ENCODE results near the gene ACTR1A.
"Not testable (repeated sequence)": the region's sequence is repeated elsewhere in the genome, so short reads cannot be mapped to it uniquely, and the experiment has no call there.

The ACTR1A gene

DNA sequence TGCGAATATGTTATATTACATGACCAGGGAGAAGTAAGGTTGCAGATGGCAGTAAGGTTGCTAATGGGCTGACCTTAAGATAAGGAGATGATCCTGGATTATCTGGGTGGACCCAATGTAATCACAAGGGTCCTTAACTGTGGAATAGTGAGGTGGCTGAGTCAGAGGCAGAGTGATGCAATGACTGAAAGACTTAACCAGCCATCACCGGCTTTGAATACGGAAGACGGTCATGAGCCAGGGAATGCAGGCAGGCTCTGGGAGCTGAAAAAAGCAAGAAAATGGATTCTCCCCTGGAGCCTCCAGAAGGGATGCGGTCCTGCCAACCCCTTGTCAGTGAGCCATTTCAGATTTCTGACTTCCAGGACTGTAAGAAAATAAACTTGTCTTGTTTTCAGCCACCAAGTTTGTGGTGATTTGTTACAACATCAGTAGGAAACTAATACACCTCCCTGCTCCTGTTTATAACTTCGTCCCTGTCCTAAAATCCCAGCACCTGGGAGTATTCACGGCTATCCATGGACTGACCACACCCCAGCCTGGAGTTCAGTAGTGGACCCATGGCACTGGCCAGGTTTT, 46.5 kb downstream of the ACTR1A start:
- in situ Hi-C loops (cut with MboI; ENCODE audit: low sequenced_read_pairs), result no loop called here

DNA sequence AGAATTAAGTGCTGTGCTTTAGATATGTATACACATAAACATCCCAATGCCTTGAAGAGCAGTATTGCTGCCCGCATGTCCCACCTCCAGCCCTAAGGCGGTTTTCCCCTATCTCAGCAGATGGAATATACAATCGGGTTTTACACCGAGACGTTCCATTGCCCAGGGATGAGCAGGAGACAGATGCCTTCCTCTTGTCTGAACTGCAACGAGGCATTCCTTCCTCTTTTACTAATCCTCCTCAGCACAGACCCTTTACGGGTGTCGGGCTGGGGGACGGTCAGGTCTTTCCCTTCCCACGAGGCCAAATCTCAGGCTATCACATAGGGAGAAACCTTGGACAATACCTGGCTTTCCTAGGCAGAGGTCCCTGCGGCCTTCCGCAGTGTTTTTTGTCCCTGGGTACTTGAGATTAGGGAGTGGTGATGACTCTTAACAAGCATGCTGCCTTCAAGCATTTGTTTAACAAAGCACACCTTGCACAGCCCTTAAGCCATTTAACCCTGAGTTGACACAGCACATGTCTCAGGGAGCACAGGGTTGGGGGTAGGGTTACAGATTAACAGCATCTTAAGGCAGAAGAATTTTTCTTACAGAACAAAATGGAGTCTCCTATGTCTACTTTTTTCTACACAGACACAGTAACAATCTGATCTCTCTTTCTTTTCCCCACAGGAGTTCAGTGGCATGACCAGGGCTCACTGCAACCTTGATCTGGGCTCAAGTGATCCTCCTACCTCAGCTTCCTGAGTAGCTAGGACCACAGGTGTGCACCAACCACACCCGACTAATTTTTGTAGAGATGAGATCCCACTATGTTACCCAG, 47.6 kb downstream of the ACTR1A start:
- in situ Hi-C loops (cut with MboI; ENCODE audit: low sequenced_read_pairs), result not testable (repeated sequence)

DNA sequence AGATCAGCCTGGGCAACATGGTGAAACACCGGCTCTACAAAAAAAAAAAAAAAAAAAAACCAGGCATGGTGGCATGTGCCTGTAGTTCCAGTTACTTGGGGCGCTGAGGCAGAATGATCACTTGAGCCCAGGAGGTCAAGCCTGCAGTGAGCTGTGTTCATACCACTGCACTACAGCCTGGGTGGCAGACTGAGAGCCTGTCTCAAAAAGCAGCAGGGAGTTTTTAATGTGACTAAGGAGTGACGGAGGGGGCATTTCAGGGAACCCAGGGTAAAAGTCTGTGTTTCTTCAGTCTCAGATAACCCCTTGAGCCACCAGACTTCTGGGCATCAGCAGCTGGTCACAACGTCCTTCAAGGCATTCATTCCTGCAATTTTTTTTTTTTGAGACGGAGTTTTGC, 49.0 kb downstream of the ACTR1A start:
- in situ Hi-C loops (cut with MboI; ENCODE audit: low sequenced_read_pairs), result no loop called here

DNA sequence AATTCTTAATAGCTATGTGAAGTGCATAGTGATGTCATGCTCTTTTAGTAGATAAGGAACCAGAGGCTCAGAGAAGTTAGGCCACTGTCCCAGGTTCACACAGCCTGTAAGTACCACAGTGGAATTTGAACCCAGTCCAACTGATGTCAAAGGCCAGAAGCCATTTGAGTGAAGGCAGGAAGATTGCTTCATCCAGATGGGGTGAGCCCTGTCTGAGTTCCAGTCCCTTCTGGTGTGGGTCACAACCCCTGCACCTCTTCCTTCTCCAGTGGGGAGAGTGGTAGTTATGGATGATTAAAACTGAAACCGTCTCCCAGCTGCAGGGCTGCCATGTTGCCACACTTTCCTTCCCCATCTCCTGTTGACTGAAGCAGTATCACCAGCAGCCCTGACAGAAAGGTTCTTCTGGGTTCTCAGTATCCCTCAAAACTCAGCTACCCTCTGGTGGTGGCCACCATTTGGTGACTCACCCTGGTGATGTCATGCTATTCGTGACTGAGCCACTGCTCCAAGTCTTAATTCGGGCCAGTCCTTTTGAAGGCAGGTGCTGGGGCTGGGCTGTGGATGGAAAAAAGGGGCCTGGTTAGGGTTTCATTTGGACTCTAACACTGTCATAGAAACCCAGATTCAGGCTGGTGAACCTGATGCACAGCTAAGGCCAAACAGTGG, 49.7 kb downstream of the ACTR1A start:
- in situ Hi-C loops (cut with MboI; ENCODE audit: low sequenced_read_pairs), result no loop called here

DNA sequence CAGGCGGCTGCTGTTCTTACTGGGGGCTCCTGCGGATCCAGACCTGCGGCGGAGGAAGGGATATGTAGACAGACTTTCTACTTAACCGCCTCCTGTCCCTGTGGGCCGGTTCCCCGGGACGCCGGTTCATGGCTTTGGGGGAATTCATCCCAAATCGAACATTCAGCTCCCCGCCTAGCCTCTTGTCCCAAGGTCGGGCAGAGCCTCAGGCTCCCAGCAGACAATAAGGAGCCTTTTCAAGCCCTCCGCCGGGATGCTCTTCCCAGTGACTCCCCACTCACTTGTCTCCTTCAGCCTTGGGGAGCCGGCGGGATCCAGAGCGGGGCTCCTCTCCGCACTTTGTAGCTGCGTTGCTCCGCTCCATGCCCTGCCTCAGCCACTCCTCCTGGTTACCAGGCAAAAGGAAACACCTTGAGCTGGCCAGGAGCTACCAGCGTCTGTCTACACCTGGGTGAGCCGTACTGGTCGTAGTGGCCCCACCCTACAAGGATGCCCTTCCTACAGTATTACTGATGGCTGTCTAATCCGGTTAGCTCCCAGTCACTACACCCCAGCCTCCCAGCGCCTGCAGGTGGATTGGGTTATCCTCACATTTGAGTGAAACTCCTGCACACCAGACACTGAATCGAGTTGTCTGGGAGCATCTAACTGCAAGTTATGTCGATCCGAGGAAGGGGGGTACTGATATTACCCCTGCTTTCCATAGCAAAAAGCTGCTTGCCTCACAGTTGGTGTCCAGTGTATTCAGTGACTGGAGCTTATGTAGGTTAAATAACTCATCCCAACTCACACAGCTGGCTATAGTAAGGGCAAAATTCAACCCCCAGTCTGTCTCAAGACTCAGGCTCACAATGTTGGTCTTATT, 51.2 kb downstream of the ACTR1A start, which contains the start of gene C10orf95:
C10orf95 (minus strand) TSS at position 439 of the 865 bp plus-strand sequence. CDS start 450 bp downstream, outside the sequence.
- in situ Hi-C loops (cut with MboI; ENCODE audit: low sequenced_read_pairs), result no loop called here

DNA sequence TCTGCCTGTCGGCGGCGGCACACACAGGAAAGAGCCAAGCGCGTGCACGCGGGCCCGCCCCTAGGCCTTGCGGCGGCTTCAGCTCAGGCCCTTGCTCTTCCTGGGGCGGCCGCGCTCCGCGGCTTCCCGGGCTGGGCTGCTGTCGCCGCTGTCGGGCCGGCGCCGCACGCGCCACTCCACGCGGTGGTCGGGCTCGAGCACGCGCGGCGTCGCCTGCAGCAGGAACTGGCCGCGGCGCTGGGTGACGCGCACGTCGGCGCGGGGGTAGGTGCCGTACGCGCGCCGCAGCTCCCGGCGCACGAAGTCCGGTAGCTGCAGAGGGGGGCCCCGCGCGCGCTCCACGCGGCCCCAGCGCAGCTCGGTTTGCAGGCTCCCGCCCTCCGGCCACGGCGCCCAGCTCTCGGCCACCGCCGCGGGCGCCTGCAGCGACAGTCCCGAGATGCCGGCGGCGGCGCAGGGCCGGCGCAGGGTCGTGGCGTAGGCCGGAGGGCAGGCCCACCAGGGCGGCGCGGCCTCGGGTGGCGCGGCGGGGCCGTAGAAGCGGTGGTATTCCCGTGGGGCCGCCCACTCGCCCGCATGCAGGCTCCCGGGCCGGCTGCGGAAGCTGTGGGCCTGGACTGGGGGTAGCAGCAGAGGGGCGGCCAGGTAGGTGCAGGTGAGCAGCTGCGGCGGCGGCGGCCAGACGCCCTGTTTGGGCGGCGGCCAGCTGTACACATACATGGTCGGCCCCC, 52.0 kb downstream of the ACTR1A start:
- in situ Hi-C loops (cut with MboI; ENCODE audit: low sequenced_read_pairs), result no loop called here

DNA sequence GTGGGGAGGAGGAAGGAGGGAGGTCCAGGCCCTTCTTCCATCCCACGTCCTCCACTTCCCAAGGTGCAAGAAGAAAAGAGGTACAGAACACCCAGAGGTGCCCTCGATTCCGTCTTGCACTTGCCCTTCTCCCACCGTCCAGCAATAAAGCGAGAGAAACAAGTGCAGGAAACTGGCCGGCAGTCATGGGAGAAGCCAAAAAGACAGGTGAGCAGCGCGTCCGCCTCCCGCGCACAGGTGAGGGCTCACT, 52.5 kb downstream of the ACTR1A start:
- in situ Hi-C loops (cut with MboI; ENCODE audit: low sequenced_read_pairs), result no loop called here

DNA sequence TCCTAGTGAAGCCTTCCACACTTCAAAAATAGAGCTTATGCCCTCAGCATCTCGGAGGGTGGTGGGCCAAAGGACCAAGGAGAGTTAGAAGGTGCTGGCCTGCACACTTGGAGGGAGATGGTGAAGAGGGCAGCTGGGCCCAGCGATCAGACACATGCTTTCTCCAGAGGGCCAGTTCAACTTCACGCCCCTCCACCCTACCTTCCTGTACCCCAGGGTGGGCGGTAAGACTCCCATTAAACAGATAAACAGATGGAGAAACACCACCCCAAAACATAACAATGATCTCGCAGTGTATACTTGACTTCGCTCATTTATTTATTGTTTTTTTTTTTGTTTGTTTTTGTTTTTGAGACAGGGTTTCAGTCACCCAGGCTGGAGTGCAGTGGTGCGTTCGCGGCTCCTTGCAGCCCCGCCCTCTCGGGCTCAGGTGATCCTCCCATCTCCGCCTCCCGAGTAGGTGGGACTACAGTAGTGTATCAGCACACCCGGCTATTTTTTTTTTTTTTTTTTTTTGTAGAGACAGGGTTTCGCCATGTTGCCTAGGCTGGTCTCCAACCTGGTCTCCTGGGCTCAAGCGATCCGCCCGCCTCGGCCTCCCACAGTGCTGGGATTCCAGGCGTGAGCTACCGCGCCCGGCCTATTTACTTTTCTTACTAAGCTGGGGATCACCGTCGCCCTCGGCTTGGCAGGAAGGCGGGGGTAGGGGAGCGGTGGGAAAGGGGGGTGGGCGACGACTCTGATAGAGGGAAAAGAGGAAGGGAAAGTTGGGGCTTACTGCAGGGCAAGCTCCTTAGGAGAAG, 53.0 kb downstream of the ACTR1A start:
- in situ Hi-C loops (cut with MboI; ENCODE audit: low sequenced_read_pairs), result no loop called here

DNA sequence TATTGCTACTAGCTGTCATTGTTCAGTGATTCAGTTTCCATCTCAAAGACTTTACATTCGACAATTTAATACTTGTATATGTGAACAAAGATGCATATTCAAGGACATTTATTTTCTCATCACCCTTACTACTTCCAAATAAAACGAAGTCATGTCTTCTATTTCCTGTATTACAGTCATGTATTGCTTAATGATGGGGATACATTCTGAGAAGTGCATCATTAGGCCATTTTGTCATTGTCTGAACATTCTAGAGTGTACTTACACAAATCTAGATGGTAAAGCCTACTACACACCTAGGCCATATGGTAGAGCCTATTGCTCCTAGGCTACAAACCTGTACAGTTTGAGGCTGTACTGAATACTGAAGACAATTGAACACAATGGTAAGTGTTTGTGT, 57.7 kb downstream of the ACTR1A start:
- in situ Hi-C loops (cut with MboI; ENCODE audit: low sequenced_read_pairs), result no loop called here

DNA sequence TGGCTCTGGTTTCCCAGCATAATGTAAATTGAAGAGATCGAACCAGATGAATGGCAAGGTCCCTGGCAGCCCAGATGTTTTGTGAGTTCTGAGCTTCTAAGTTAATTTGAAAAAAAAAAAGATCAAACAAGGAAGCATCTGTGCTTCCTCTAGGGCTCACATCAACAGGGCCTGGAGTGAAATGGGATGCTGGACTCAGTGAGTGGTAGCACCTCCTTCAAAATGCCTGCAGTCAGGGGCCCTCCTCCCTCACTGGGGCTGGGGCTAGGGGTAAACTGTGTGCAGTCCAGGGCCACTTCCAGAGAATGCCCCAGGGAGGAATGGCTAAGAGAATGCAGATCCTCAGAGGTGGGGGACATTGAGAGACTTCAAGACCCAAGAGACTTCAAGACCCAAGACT, 64.1 kb downstream of the ACTR1A start:
- in situ Hi-C loops (cut with MboI; ENCODE audit: low sequenced_read_pairs), result no loop called here

DNA sequence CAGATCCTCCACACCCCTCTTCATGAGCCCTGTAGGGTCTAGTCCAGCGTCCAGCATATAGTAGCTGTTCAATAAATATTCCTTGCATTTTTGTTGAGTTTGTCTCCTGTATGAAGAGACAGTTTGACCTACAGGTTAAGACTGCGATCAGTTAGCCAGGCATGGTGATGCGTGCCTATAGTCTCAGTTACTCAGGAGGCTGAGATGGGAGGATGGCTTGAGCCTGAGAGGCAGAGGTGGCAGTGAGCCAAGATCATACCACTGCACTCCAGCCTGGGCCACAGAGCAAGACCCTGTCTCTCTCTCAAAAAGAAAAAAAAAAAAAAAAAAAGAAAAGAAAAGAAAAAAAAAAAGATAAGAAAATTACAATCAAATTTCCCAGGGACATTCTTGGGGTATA, 65.0 kb downstream of the ACTR1A start:
- in situ Hi-C loops (cut with MboI; ENCODE audit: low sequenced_read_pairs), result no loop called here

DNA sequence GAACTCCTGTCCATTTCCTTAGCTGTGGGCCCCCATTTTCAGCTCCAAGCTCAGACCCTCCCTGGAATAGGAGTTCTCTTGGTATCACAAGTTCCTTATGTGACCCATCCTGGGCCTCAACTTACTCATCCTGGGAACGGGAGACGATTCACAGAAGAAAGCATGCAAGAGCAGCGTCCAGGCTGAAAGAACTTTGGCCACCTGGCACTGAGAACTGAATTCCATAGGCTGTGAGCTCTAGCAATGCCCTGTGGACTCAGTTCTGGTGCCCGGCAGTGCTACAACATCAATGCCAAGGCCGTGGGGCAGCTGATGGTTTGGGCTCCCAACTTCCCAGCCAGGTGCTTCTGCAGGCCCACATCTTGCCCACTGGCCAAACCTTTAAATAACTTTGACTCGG, 66.2 kb downstream of the ACTR1A start:
- in situ Hi-C loops (cut with MboI; ENCODE audit: low sequenced_read_pairs), result no loop called here

DNA sequence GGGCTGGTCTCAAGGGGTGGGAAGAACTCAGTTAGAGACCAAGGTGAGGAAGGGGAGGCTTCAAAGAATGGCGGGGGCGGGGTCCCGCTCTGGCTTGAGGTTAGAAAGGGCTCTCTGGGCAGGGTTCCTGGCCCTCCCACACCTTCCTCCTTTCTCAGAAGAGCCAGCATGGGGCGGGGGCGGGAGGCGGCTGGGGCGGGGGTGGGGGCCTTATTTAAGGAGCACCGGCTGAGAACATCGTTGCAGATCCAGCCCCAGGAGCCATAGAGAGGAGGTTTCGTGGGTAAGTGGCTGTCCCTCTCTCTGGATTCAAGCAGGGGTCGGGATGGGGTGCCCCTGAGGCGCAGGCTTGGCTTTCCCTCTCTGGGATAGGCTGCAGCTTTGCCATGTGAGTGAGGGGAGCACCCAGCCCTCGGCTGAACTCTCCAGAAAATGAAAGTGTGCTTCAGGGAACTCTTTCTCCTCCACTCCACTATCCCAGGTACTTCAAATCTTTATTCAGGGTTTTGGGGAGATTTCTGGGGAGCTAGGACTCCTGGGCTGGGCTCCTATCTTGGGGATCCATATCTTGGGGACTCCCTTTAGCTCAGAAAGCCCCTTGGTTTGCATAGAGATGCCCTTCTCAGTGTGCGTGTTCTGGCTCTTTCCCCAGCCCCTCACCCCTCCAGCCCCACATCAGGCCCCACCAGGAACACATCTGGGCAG, 66.8 kb downstream of the ACTR1A start:
- in situ Hi-C loops (cut with MboI; ENCODE audit: low sequenced_read_pairs), result no loop called here

DNA sequence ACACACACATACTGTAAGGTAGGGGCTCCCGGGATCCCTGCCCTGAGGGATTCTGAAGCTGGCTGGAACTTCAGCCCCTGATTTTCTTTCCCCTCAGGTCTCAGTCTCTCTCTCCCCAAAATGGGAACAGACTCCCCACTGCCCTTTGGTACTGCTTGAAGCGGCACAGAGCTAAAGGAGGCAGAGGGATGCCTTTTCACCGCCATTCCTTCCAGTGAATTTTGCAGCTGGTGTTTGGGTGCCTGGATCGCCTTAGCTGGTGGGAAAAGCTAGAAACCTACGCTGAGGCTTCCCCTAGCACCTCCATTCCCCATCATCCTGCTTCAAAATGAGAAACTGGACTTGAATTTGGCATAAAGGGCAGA, 67.4 kb downstream of the ACTR1A start:
- in situ Hi-C loops (cut with MboI; ENCODE audit: low sequenced_read_pairs), result no loop called here

DNA sequence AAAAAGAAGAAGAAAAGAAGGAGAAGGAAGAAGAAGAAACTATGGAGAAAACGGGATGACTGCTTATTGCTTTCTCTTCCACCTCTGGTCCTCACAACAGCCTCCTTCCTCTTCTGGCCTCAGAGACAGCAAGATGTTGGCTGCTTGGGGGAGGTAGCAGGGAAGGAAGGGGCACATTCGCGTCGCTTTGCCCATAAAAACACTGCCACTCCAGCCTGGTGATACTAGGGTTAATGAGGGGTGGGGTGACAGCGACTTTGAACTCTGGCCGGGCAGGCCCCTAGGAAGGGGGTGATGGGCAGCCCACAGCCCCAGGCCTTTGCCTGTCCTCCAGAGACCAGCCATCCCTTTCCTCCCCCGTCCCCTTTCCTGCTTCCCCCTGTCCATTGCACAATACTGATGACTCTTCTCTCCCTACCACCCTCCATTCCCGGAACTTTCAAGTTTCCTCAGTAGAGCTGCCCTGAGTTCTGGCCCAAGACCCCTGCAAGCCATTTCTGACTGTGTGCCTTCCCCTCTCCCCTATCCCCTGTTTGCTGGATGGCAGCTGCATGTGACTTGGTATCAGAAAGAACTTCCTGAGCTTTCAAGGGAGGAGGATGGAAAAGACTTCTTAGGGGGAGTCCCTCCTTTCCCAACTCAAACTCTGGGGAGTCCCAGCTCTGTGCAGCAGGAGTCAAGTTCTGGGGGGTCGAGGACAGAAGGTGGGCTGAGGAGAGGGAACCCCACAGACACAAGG, 67.9 kb downstream of the ACTR1A start:
- in situ Hi-C loops (cut with MboI; ENCODE audit: low sequenced_read_pairs), result no loop called here

DNA sequence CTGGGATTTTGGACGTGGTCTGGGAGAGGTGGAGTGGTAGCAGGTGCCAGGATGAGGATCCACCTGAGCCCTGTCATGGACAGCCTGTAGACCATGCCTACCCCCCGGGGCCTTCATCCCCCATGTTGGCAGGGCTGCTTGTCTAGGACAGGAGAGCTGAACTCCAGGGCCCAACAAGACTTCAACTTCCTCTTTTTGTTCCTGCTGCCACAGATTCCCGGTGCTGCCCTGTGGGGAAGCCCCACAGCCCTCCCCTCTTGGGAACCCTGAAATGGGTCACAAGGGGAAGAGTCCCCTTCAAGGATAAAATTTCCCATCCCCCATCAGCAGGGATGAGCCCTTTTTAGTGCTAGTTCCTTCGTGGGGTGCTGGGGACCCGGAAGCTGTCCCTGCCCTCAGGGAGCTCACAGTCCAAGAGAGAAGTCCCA, 68.9 kb downstream of the ACTR1A start:
- in situ Hi-C loops (cut with MboI; ENCODE audit: low sequenced_read_pairs), result no loop called here

DNA sequence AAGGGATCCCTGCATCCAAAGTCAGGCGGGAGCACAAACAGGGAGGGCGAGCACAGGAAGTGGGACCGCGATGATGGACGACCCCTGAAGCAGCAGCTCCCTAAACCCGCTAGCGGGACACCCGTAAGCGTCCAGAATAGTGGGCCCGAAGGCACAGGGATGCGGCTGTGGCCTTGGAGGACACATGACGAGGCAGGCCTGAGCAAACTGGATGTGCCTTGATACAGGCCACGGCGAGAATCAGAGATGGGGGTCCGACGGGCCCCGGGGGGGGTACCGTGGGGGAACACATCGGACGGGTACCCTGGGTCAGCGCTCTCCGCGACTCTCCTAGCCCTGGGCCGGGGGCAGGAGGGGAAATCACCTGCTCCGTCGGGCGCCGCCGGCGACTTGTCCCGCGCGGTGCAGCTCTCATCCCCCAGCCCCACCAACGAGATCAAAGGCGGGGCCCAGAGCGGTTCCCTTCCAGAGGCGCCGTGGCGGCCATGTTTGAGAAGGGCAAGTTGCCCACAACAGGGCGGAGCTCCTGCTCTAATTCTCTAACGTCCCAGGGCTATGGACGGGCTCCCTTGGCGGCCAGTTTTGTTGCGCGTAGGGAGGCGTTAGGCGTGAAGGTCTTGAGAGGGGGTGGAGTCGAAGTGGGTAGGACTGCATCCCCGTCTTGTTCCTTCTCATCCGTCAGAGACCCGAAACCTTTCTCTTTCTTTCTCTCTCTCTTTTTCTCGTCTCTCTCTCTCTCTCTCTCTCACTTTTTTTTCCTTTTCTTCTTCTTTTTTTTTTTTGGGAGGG, 70.2 kb downstream of the ACTR1A start, which contains the start of gene CUEDC2:
CUEDC2 (minus strand) TSS at position 413 of the 789 bp plus-strand sequence. CDS start 7,386 bp downstream, outside the sequence.
- in situ Hi-C loops (cut with MboI; ENCODE audit: low sequenced_read_pairs), result no loop called here
